Measurements from ENCODE around the gene LSM7.

The LSM7 gene

DNA sequence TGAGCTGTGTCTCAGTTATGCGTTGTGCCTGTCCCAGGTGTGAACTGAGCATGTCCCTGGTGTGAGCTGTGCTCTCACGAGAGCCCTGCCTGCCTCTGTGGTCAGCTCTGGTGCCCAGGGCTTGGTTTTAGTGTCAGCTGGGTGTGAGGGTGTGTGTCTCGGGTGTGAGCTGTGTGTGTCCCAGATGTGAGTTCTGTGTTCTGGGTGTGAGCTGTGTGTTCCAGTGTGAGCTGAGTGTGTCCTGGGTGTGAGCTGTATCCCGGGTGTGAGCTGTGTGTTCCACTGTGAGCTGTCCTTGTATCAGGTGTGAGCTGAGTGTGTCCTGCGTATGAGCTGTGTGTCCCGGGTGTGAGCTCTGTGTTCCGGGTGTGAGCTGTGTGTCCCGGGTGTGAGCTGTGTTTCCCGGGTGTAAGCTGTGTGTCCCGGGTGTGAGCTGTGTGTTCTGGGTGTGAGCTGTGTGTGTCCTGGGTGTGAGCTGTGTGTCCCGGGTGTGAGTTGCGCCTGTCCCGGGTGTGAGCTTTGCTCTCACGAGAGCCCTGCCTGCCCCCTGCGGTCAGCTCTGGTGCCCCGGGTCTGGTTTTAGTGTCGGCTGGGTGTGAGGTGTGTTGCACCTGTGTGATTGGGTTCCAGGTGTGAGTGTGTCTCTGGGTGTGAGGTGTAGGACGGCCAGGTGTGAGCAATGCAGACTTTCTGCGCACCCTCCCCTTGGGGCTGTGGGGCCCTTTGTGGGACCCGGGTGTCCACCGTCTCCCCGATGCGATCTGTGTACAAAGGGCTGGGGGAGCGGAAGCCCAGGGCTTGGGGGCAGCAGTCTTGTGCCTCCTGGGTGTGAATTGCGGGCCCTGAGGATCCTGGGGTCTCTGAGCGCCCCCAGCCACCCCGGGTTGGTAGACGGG, 39.3 kb downstream of the LSM7 start:
- H4K8ac ChIP-seq (ENCODE audit: low read depth, low read length): no peak overlapping the region

DNA sequence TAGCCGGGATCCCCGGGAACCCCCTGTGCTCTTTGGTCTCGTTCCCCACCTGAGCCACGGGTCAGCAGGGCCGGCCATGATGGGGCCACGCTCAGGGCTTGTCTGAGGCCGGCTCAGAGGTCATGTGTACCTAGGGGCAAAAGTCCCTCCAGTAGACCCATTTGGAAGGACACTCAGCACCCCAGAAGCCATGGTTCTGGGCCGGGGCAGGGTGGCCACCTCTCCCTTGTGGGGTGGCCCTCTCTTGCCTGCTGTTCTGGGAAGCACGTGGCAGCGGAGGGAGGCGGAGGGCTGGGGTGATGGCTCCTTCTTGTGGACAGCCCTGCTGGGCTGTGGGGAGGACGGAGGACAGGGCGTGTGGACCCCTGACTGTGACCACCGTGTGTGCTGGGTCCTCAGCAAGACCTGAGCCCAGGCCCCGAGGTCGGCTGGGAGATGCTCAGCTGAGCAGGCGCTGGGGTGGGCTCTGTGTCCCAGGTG, 40.0 kb downstream of the LSM7 start:
- DNase-seq (ENCODE audit: low spot score): no peak
- Histone ChIP-seq H3K4me3 (ENCODE audit: low read length in 2 of 2) (peak overlapping the region in 1 of 2 donors; percentile 26), H2BK120ac (ENCODE audit: low read depth, low read length) (no peak overlapping the region), H3K23ac (ENCODE audit: low read depth, low read length, poor library complexity) (peak overlapping the region; percentile 93), H2BK5ac (ENCODE audit: low read length) (no peak overlapping the region), H2BK15ac (ENCODE audit: low read length) (peak overlapping the region; percentile 75), H3K79me1 (ENCODE audit: low read depth, low read length) (peaks cover 3% of the 10 kb centered on the region), H3K9me3 (replicated peaks in 1 of 2; ENCODE audit: control insufficient read depth in 2 of 2, insufficient read depth in 1 of 2, low read depth in 1 of 2, low read length in 2 of 2) (peaks cover 0 to 4% of the 10 kb centered on the region in 2 donors), H3K36me3 (replicated peaks in 1 of 2; ENCODE audit: control insufficient read depth in 2 of 2, insufficient read depth in 2 of 2, low read length in 2 of 2) (no peaks in the 10 kb centered on the region), H2BK12ac (ENCODE audit: low read length) (peak overlapping the region; percentile 22), H3K9ac (ENCODE audit: low read depth, low read length, poor library complexity) (no peak overlapping the region), H3K27me3 (ENCODE audit: control insufficient read depth in 3 of 3, insufficient read depth in 3 of 3, low read depth in 1 of 3, low read length in 3 of 3) (peaks cover 32 to 63% (median 38%) of the 10 kb centered on the region in 3 experiments), H3K4me2 (ENCODE audit: insufficient read depth, low read length, poor library complexity, severe bottlenecking) (no peak overlapping the region), H2AK5ac (ENCODE audit: low read depth, low read length) (peak overlapping the region; percentile 47), H4K91ac (ENCODE audit: low read depth, low read length, poor library complexity) (no peak overlapping the region), H3K4ac (ENCODE audit: low read length) (no peak overlapping the region), H3K14ac (ENCODE audit: low read length) (peak overlapping the region; percentile 82), H3K4me1 (ENCODE audit: control insufficient read depth in 2 of 2, insufficient read depth in 1 of 2, low read depth in 1 of 2, low read length in 2 of 2) (peaks cover 0 to 14% of the 10 kb centered on the region in 2 donors), H4K8ac (ENCODE audit: low read depth, low read length) (peak overlapping the region; percentile 65), H3K18ac (ENCODE audit: low read length) (peak overlapping the region; percentile 64), H2AFZ (ENCODE audit: low read length) (no peak overlapping the region), H3K27ac (replicated peaks; ENCODE audit: low read length) (no peak overlapping the region)
- no CpG with 5 or more reads among the region's 17 CpGs for WGBS, 2 donors (ENCODE audit: extremely low coverage in 2 of 2, insufficient read length in 2 of 2, insufficient replicate concordance in 1 of 2)

More for the DNA sequence above, 39.3 kb downstream of the LSM7 start:
- Histone ChIP-seq H3K4me2 (ENCODE audit: insufficient read depth, low read length, poor library complexity, severe bottlenecking) (no peak overlapping the region), H3K27me3 (ENCODE audit: control insufficient read depth in 3 of 3, insufficient read depth in 3 of 3, low read depth in 1 of 3, low read length in 3 of 3) (peaks cover 36 to 66% (median 38%) of the 10 kb centered on the region in 3 experiments), H2BK120ac (ENCODE audit: low read depth, low read length) (no peak overlapping the region), H3K18ac (ENCODE audit: low read length) (peak overlapping the region; percentile 27), H2AK5ac (ENCODE audit: low read depth, low read length) (peak overlapping the region; percentile 47), H2BK5ac (ENCODE audit: low read length) (no peak overlapping the region), H3K14ac (ENCODE audit: low read length) (no peak overlapping the region), H3K9me3 (replicated peaks in 1 of 2; ENCODE audit: control insufficient read depth in 2 of 2, insufficient read depth in 1 of 2, low read depth in 1 of 2, low read length in 2 of 2) (peaks cover 0 to 4% of the 10 kb centered on the region in 2 donors), H2BK15ac (ENCODE audit: low read length) (peak overlapping the region; percentile 75), H3K9ac (ENCODE audit: low read depth, low read length, poor library complexity) (no peak overlapping the region), H3K79me1 (ENCODE audit: low read depth, low read length) (peaks cover 3% of the 10 kb centered on the region), H2AFZ (ENCODE audit: low read length) (peak overlapping the region; percentile 73), H2BK12ac (ENCODE audit: low read length) (no peak overlapping the region), H3K36me3 (replicated peaks in 1 of 2; ENCODE audit: control insufficient read depth in 2 of 2, insufficient read depth in 2 of 2, low read length in 2 of 2) (no peaks in the 10 kb centered on the region), H3K23ac (ENCODE audit: low read depth, low read length, poor library complexity) (peak overlapping the region; percentile 93), H3K4me3 (ENCODE audit: low read length in 2 of 2) (peak overlapping the region in 1 of 2 donors; percentile 26), H3K4me1 (ENCODE audit: control insufficient read depth in 2 of 2, insufficient read depth in 1 of 2, low read depth in 1 of 2, low read length in 2 of 2) (peaks cover 0 to 14% of the 10 kb centered on the region in 2 donors), H4K91ac (ENCODE audit: low read depth, low read length, poor library complexity) (peak overlapping the region; percentile 43), H3K27ac (replicated peaks; ENCODE audit: low read length) (no peak overlapping the region), H3K4ac (ENCODE audit: low read length) (no peak overlapping the region)
- WGBS, 2 donors (ENCODE audit: extremely low coverage in 2 of 2, insufficient read length in 2 of 2, insufficient replicate concordance in 1 of 2): no CpG with 5 or more reads among the region's 28 CpGs
- DNase-seq (ENCODE audit: low spot score): no peak

DNA sequence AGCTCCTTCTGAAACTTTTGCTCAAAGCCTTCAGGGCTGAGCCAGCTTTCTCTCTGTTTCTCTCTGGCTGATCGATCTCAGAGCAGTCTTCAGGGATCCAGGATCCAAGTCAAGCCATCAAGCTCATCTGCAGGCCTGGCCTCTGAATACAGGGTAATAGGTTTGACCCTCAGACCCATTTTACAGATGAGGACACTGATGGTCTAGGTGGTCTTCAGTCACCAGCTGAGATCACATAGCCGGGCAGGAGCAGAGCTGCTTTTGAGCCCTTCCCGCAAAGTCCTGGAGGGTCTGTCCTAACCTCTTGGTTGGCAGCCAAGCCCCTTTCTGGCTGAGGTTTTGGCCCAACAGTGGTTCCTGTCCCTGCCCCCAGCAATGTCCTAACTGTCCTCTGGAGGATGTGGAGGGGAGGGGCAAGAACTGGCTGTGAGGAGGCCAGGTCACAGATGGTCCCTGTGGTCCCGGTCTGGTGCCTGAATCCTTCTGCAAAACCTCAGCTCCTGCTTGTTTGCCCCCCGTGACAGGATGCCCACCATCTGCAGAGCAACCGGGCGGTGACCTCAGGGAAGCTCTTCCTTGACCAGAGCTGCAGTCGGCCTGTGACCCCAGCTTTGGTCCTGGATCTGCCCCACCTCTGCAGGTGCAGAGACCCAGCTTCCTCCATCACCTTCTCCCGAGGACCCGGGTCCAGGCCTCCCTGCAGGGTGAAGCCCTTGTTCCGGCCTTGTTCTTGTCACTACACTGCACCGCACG, 40.6 kb downstream of the LSM7 start:
- H2AK5ac ChIP-seq (ENCODE audit: low read depth, low read length): peak overlapping the region; percentile 68
- no peak overlapping the region for H4K91ac ChIP-seq (ENCODE audit: low read depth, low read length, poor library complexity)
- H4K8ac ChIP-seq (ENCODE audit: low read depth, low read length): no peak overlapping the region
- H3K4me3 ChIP-seq (ENCODE audit: low read length in 2 of 2): no peak overlapping the region
- no peak overlapping the region for H3K4me2 ChIP-seq (ENCODE audit: insufficient read depth, low read length, poor library complexity, severe bottlenecking)
- H2AFZ ChIP-seq (ENCODE audit: low read length): no peak overlapping the region
- H3K23ac ChIP-seq (ENCODE audit: low read depth, low read length, poor library complexity): peak overlapping the region; percentile 93
- H3K79me1 ChIP-seq (ENCODE audit: low read depth, low read length): peaks cover 3% of the 10 kb centered on the region
- no CpG with 5 or more reads among the region's 13 CpGs for WGBS, 2 donors (ENCODE audit: extremely low coverage in 2 of 2, insufficient read length in 2 of 2, insufficient replicate concordance in 1 of 2)
- H3K14ac ChIP-seq (ENCODE audit: low read length): peak overlapping the region; percentile 82
- no peak overlapping the region for H2BK120ac ChIP-seq (ENCODE audit: low read depth, low read length)
- no peak overlapping the region for H2BK5ac ChIP-seq (ENCODE audit: low read length)
- H3K4me1 ChIP-seq (ENCODE audit: control insufficient read depth in 2 of 2, insufficient read depth in 1 of 2, low read depth in 1 of 2, low read length in 2 of 2): peaks cover 0 to 14% of the 10 kb centered on the region in 2 donors
- peaks cover 32 to 67% (median 38%) of the 10 kb centered on the region in 3 experiments for H3K27me3 ChIP-seq (ENCODE audit: control insufficient read depth in 3 of 3, insufficient read depth in 3 of 3, low read depth in 1 of 3, low read length in 3 of 3)
- no peak overlapping the region for H2BK12ac ChIP-seq (ENCODE audit: low read length)
- DNase-seq (ENCODE audit: low spot score): no peak
- H3K36me3 ChIP-seq (replicated peaks in 1 of 2; ENCODE audit: control insufficient read depth in 2 of 2, insufficient read depth in 2 of 2, low read length in 2 of 2): no peaks in the 10 kb centered on the region
- peak overlapping the region; percentile 48 for H3K18ac ChIP-seq (ENCODE audit: low read length)
- no peak overlapping the region for H2BK15ac ChIP-seq (ENCODE audit: low read length)
- H3K27ac ChIP-seq (replicated peaks; ENCODE audit: low read length): no peak overlapping the region
- no peak overlapping the region for H3K4ac ChIP-seq (ENCODE audit: low read length)
- H3K9ac ChIP-seq (ENCODE audit: low read depth, low read length, poor library complexity): no peak overlapping the region
- peaks cover 0 to 3% of the 10 kb centered on the region in 2 donors for H3K9me3 ChIP-seq (replicated peaks in 1 of 2; ENCODE audit: control insufficient read depth in 2 of 2, insufficient read depth in 1 of 2, low read depth in 1 of 2, low read length in 2 of 2)

Measured in neuronal stem cell (in vitro differentiated cells).